ENCODE data around the gene ABLIM2. TPM values are rescaled to one million over a fixed set of nuclear protein-coding genes. Genes with fewer than 3 reads are reported as not detected.

ABLIM2 gene
- total and polyA plus RNA-seq, 2 of the 8 experiments (the other 6 are each of a cell fraction or from before 2014, with no cell fraction given) = 2.8 to 3.0 TPM

GRCh38 chr4:8090744-8091301 lies 67.8 kb downstream of the ABLIM2 start (continued):
- TF ChIP-seq SP2 (IDR thresholded peaks at IDR 0.05; ENCODE audit: low read length) (no peak), CEBPB (IDR thresholded peaks at IDR 0.05; ENCODE audit: low read depth, low read length) (no peak), ATF3 (IDR thresholded peaks at IDR 0.05; ENCODE audit: insufficient read depth, low read depth, low read length) (no peak), CHD7 (IDR thresholded peaks at IDR 0.05; ENCODE audit: insufficient replicate concordance, low read length) (no peak), BCL11A (IDR thresholded peaks at IDR 0.05; ENCODE audit: low read depth in 2 of 2, low read length in 2 of 2) (no peak), RNF2 (IDR thresholded peaks at IDR 0.05; ENCODE audit: borderline replicate concordance, low read depth, low read length, missing control alignments, poor library complexity, severe bottlenecking) (no peak), TBP (IDR thresholded peaks at IDR 0.05; ENCODE audit: low read depth, low read length) (no peak), PHF8 (conservative IDR thresholded peaks at IDR 0.05; ENCODE audit: low read depth, low read length) (no peak)

All from H1 (cell line).